Activated naive CD4-positive, alpha-beta T cell treated with anti-CD3 and anti-CD28 coated beads for 36 hours (primary cell): ENCODE measurements around the gene ADARB1. TPM values are rescaled to one million over a fixed set of nuclear protein-coding genes. Genes with fewer than 3 reads are reported as not detected.

Experiments
- CTCF ChIA-PET: fragments of 350-600 bp; sonication (Branson Sonifier 250); formaldehyde crosslinking; loops from one replicate; lab custom pipeline; 2021; ENCODE audit warnings: antibody characterized with exemption; lab: Charles Lee
- DNase-seq: peaks from one replicate; pipeline ENCODE4 v3.0.0-alpha.2; 2020
- H3K27ac Mint-ChIP-seq: one replicate; pipeline ENCODE4 v1.8.0; 2021; ENCODE audit warnings: mild to moderate bottlenecking, mixed read lengths
- H3K27me3 Mint-ChIP-seq: one replicate; pipeline ENCODE4 v1.8.0; 2021; ENCODE audit warnings: low read depth, mixed read lengths
- H3K36me3 Mint-ChIP-seq: one replicate; pipeline ENCODE4 v1.8.0; 2021; ENCODE audit warnings: low read depth, mixed read lengths
- H3K4me1 Mint-ChIP-seq: one replicate; pipeline ENCODE4 v1.8.0; 2021; ENCODE audit warnings: low read depth, mixed read lengths
- H3K4me3 Mint-ChIP-seq: one replicate; pipeline ENCODE4 v1.8.0; 2021; ENCODE audit warnings: mild to moderate bottlenecking, moderate library complexity, mixed read lengths
- H3K9me3 Mint-ChIP-seq: one replicate; pipeline ENCODE4 v1.8.0; 2021; ENCODE audit warnings: mixed read lengths
- intact Hi-C: fragments of 100-400 bp; cut with micrococcal nuclease; formaldehyde crosslinking; loops from one replicate; pipeline ENCODE4 v1.15.1; 2023
- total RNA-seq, 2 experiments: library from RNA; stranded (reverse); gene quantifications; one replicate each; pipeline ENCODE4 v1.2.3, GENCODE V29; 2021

ADARB1 gene
- total RNA-seq, 2 experiments from 2014 or later = 30.1 to 33.3 TPM

DNA sequence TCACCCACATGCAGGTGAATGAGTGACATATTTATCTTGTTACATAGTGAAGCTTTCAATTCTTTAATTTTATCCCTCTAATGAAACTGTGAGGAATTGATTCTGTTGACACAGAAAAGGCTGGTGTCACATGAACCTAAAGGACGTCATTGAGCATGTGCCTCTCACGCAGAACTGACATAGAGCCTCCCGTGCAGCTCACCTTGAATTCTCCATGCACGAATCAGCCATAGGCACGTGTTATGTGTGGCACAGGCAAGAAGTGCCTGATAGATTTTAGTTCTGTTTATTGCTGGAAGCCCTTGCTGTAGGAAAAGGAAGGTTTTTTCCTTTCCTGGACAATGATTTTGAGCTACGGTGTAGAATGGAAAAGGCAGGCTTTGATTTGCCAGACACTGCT lies 11.3 kb downstream of the ADARB1 start:
- no peak for DNase-seq
- no peak overlapping the region for H3K4me3 Mint-ChIP-seq
- no peaks in the 10 kb centered on the region for H3K27me3 Mint-ChIP-seq
- intact Hi-C loops = loop anchor here (1.0 to 10.0 kb wide), 2 partner anchors 9 to 1071 kb away; partner anchors contain the start of gene TRAPPC10
- H3K36me3 Mint-ChIP-seq = peaks cover 7% of the 10 kb centered on the region
- CTCF ChIA-PET = interaction anchor here (1.0 to 2.1 kb wide), 5 partner anchors 9 to 52 kb away, joined by 3 to 7 read pairs (median 4); no protein-coding TSS in a partner anchor
- no peak overlapping the region for H3K27ac Mint-ChIP-seq
- H3K4me1 Mint-ChIP-seq = peaks cover 90% of the 10 kb centered on the region
- no peaks in the 10 kb centered on the region for H3K9me3 Mint-ChIP-seq

GRCh38 chr21:45086337-45086958 lies 12.1 kb downstream of the ADARB1 start:
- no peak overlapping the region for H3K4me3 Mint-ChIP-seq
- H3K27me3 Mint-ChIP-seq = no peaks in the 10 kb centered on the region
- no peak overlapping the region for H3K27ac Mint-ChIP-seq
- DNase-seq = no peak
- CTCF ChIA-PET = interaction anchor here (1.4 to 2.1 kb wide), 3 partner anchors 10 to 52 kb away, joined by 4 to 7 read pairs (median 5); no protein-coding TSS in a partner anchor
- intact Hi-C loops = loop anchor here (1.0 to 10.0 kb wide), 2 partner anchors 8 to 1072 kb away; partner anchors contain the start of gene TRAPPC10
- peaks cover 5% of the 10 kb centered on the region for H3K36me3 Mint-ChIP-seq
- H3K4me1 Mint-ChIP-seq = peaks cover 84% of the 10 kb centered on the region
- H3K9me3 Mint-ChIP-seq = no peaks in the 10 kb centered on the region

DNA sequence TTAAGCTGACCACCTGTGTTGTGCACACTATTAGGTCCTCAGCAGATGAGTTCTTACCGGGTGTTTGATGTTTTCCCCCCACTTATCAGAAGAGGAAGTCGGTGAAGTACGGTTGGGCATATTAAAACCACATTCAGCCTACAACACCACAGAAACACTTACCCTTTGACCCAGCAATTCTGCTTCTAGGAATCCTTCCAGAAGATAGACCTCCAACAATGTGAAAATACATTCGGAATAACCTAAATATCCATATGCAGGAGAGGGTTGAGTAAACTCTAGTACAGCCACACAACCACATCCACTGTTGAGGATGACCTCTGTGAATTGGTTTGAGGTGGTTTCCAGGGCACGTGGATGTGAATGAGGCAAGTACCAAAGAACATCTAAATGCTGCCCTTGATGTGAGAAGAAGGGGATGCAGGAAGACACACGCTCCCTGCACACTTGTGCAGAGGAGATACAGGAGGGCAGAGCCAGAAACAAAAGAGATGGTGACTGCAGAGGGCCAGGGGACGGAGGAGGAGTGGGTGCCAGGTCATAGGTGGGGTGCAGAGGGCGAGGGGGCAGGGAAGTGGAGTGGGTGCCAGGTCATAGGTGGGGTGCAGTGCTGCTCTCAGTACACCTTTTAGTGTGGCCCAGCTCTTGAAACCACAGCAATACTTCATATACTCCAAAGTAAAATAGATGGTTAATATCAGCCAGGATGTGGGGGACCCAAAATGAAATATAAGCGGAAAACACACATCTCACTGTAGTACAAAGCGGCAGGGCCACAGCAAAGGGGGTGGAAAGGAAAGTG lies 12.8 kb downstream of the ADARB1 start:
- Mint-ChIP-seq H3K4me1 (peaks cover 76% of the 10 kb centered on the region), H3K4me3 (peak overlapping the region; percentile 5), H3K9me3 (no peaks in the 10 kb centered on the region), H3K36me3 (no peaks in the 10 kb centered on the region), H3K27ac (peak overlapping the region; percentile 2), H3K27me3 (no peaks in the 10 kb centered on the region)
- CTCF ChIA-PET = interaction anchor here (1.4 to 2.1 kb wide), 3 partner anchors 11 to 51 kb away, joined by 4 to 7 read pairs (median 5); no protein-coding TSS in a partner anchor
- peak; percentile 37 for DNase-seq
- intact Hi-C loops = loop anchor here (1.0 to 10.0 kb wide), 2 partner anchors 8 to 1072 kb away; partner anchors contain the start of gene TRAPPC10

DNA sequence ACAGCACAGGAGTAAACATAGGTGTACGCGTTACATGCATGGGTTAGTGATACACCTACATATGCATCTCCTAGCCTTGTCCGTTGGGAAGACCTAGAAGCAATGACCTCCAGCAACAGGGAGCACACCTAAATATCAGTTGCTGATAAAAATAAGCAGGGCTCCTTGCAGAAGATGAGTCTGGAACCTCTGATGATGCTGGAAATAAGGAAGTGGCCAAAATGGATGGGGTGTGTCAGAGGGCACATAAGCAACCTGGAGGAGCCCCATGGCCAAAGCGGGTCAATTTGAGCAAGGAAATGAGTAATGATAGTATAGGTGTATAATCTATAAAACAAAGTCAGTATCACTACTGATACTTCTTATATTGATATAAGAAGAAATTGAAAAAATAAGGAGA lies 13.7 kb downstream of the ADARB1 start:
- DNase-seq = no peak
- intact Hi-C loops = loop anchor here (10.0 kb wide), 1 partner anchor 1073 kb away; the partner anchor contains the start of gene TRAPPC10
- Mint-ChIP-seq H3K4me3 (no peak overlapping the region), H3K9me3 (no peaks in the 10 kb centered on the region), H3K36me3 (no peaks in the 10 kb centered on the region), H3K27me3 (no peaks in the 10 kb centered on the region), H3K4me1 (peaks cover 71% of the 10 kb centered on the region), H3K27ac (no peak overlapping the region)
- CTCF ChIA-PET = no interaction called here

GRCh38 chr21:45088729-45089128 lies 14.3 kb downstream of the ADARB1 start:
- intact Hi-C loops = loop anchor here (10.0 kb wide), 1 partner anchor 1074 kb away; the partner anchor contains the start of gene TRAPPC10
- DNase-seq = no peak
- Mint-ChIP-seq H3K36me3 (no peaks in the 10 kb centered on the region), H3K4me3 (no peak overlapping the region), H3K9me3 (no peaks in the 10 kb centered on the region), H3K4me1 (peaks cover 70% of the 10 kb centered on the region), H3K27me3 (no peaks in the 10 kb centered on the region), H3K27ac (no peak overlapping the region)
- CTCF ChIA-PET = interaction anchor here (0.7 to 1.1 kb wide), 4 partner anchors 14 to 50 kb away, joined by 3 to 5 read pairs (median 4); no protein-coding TSS in a partner anchor

GRCh38 chr21:45089964-45090363 lies 15.6 kb downstream of the ADARB1 start:
- DNase-seq = no peak
- no peaks in the 10 kb centered on the region for H3K36me3 Mint-ChIP-seq
- no peaks in the 10 kb centered on the region for H3K27me3 Mint-ChIP-seq
- intact Hi-C loops = loop anchor here (10.0 kb wide), 1 partner anchor 1075 kb away; the partner anchor contains the start of gene TRAPPC10
- no peak overlapping the region for H3K4me3 Mint-ChIP-seq
- CTCF ChIA-PET = interaction anchor here (1.2 kb wide), 1 partner anchor 46 kb away, joined by 3 read pairs; no protein-coding TSS in a partner anchor
- H3K27ac Mint-ChIP-seq = no peak overlapping the region
- peaks cover 58% of the 10 kb centered on the region for H3K4me1 Mint-ChIP-seq
- H3K9me3 Mint-ChIP-seq = no peaks in the 10 kb centered on the region

GRCh38 chr21:45090966-45091365 lies 16.6 kb downstream of the ADARB1 start:
- H3K36me3 Mint-ChIP-seq = no peaks in the 10 kb centered on the region

DNA sequence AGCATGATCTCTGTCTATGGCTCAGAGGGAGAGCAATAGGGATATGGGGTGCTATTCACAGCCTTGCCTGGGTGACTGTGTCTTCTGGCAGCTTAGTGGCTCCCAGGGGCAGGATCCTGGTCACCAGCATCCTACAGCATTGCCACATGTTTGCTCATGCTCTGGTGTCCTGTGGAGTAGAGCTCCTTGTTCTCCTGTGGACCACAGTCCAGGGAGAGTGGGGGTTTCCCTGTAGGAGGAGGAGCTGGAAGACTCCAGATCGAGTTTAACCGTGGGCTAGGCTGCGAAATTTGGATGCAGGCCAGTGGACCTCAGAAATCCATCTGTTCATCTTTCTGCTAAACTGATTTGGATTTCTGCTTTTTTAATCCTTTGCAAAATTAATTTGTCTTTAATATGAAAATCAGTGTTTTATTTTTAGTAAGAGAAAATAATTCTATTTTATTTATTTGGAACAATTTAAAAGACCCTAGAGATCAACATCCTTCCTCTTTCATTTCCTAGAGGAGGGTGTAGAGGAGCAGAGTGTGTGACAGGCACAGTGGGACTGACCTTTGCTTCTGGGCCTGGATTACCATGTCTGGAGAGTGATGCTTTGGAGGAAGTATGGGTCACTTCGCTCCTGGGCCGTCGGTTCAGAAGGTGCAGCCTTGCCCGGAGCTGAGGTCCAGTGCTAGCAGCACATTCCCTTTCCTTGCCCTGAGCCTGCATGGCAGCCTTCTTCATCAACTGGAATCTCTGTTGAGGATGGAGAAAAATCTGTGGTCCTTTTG lies 17.4 kb downstream of the ADARB1 start:
- no peak overlapping the region for H3K27ac Mint-ChIP-seq
- no peaks in the 10 kb centered on the region for H3K27me3 Mint-ChIP-seq
- no peaks in the 10 kb centered on the region for H3K36me3 Mint-ChIP-seq
- CTCF ChIA-PET = interaction anchor here (1.3 kb wide), 1 partner anchor 141 kb away, joined by 8 read pairs; no protein-coding TSS in a partner anchor
- intact Hi-C loops = no loop called here
- no peaks in the 10 kb centered on the region for H3K9me3 Mint-ChIP-seq
- no peak for DNase-seq
- H3K4me1 Mint-ChIP-seq = peaks cover 45% of the 10 kb centered on the region
- no peak overlapping the region for H3K4me3 Mint-ChIP-seq

More at GRCh38 chr21:45090966-45091365, 16.6 kb downstream of the ADARB1 start:
- Mint-ChIP-seq H3K4me3 (no peak overlapping the region), H3K27ac (no peak overlapping the region), H3K4me1 (peaks cover 53% of the 10 kb centered on the region), H3K9me3 (no peaks in the 10 kb centered on the region), H3K27me3 (no peaks in the 10 kb centered on the region)
- no peak for DNase-seq
- intact Hi-C loops = no loop called here
- CTCF ChIA-PET = interaction anchor here (0.6 to 1.3 kb wide), 4 partner anchors 11 to 141 kb away, joined by 3 to 8 read pairs (median 4); no protein-coding TSS in a partner anchor

DNA sequence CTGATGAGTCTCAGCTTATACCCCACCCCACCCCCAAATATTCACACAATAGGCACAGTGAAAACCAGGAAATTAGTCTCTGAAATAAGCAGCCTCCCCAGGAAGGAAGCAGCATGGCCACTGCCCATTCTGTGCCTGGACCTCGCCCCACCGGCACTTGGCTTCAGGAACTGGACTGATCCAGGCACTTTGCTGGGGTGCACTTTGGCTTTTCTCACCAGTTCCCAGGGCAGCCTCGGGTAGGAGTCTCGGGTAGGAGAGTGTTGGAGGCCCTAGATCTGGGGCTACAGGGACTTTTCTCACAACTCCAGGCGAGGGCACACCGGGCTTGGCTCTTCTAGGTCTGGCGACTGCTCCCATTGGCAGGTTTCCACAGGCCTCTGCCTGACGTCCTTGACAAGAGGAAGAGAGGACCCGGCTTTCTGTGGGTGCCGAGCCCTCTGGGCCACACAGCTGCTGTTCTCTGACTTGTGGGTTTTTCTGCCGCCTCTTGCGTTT lies 18.7 kb downstream of the ADARB1 start:
- Mint-ChIP-seq H3K4me1 (peaks cover 41% of the 10 kb centered on the region), H3K4me3 (no peak overlapping the region)
- intact Hi-C loops = no loop called here

GRCh38 chr21:45094412-45094811 lies 20.0 kb downstream of the ADARB1 start:
- Mint-ChIP-seq H3K27me3 (no peaks in the 10 kb centered on the region), H3K36me3 (no peaks in the 10 kb centered on the region), H3K9me3 (no peaks in the 10 kb centered on the region), H3K4me3 (no peak overlapping the region), H3K4me1 (peaks cover 38% of the 10 kb centered on the region), H3K27ac (no peak overlapping the region)
- intact Hi-C loops = loop anchor here (1.0 kb wide), 1 partner anchor 8 kb away; no protein-coding TSS in a partner anchor
- DNase-seq = no peak
- CTCF ChIA-PET = no interaction called here

More for the DNA sequence above, 18.7 kb downstream of the ADARB1 start:
- CTCF ChIA-PET = no interaction called here
- Mint-ChIP-seq H3K27me3 (no peaks in the 10 kb centered on the region), H3K9me3 (no peaks in the 10 kb centered on the region), H3K36me3 (no peaks in the 10 kb centered on the region), H3K27ac (no peak overlapping the region)
- no peak for DNase-seq

- CTCF ChIA-PET = interaction anchor here (1.2 kb wide), 1 partner anchor 43 kb away, joined by 3 read pairs; no protein-coding TSS in a partner anchor
- Mint-ChIP-seq H3K36me3 (no peaks in the 10 kb centered on the region), H3K27ac (no peak overlapping the region), H3K9me3 (no peaks in the 10 kb centered on the region), H3K4me1 (peaks cover 34% of the 10 kb centered on the region), H3K27me3 (no peaks in the 10 kb centered on the region), H3K4me3 (no peak overlapping the region)
- DNase-seq = no peak
- intact Hi-C loops = no loop called here
These were observed 21.1 kb downstream of the ADARB1 start for GRCh38 chr21:45095505-45095904.
